ENCODE data around the gene FHOD3. TPM values are rescaled to one million over a fixed set of nuclear protein-coding genes. Genes with fewer than 3 reads are reported as not detected.

FHOD3 gene
- total and polyA plus RNA-seq, 11 donors: 109 to 532 (median 262) TPM

DNA sequence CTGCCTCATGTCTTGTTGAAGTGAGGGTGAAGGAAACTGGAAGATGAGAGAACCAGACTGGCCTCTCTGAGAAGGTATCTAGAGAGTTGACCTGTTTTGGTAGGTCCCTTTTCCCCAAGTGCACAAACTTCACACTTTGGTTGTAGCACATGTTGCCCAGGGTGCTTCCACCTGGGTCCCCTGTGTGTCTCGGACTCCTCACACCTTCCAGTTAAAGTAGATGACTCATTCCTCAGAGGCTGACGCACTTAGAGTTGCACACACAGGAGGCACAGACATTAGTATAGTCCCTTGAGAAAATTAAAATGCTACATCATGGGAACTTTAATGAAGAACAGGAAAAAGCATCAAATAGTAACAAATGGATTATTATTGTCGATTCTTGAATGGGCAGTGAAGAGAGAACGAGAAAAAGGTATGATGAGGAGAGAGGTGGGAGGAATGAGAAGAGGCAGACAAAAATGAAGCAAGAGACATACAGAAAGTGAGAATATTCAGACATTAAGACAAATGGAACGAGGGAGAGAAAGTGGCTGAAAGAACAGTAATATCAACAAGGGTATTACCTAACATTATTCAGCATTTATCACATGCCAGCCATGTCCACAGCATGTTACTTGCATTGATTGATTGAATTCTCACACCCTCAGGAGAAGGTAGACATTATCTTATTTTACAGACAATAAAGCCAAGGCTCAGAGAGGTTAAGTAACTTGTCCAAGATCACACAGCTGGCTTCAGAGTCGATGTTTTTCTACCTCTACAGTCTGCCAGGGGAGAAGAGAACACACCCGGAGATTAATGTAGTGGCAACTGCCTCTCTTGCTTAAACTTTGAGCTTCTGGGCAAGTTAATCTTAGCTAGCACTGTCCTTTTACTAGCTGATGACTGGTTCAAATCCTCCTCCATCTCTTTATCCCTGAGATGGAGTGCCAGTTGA is 68.6 kb downstream of the FHOD3 start:
- 70 to 80% (median 74%) methylated on average over 7 of the region's 7 CpGs for WGBS, 4 donors
- Histone ChIP-seq H3K4me1 (peaks cover 0 to 48% (median 17%) of the 10 kb centered on the region in 12 donors), H3K27me3 (peaks cover 0 to 2% (median 0%) of the 10 kb centered on the region in 9 donors), H3K36me3 (no peaks in the 10 kb centered on the region), H3K27ac (peak overlapping the region in 9 of 12 donors; percentile 45 to 87 (median 57)), H3K9me3 (no peaks in the 10 kb centered on the region), H3K4me3 (no peak overlapping the region)
- no peak for DNase-seq
- peak in 1 of 4 donors; percentile 56 for ATAC-seq
- no peak for TF ChIP-seq POLR2A (IDR thresholded peaks at IDR 0.05)
- TF ChIP-seq, protein P1, sequence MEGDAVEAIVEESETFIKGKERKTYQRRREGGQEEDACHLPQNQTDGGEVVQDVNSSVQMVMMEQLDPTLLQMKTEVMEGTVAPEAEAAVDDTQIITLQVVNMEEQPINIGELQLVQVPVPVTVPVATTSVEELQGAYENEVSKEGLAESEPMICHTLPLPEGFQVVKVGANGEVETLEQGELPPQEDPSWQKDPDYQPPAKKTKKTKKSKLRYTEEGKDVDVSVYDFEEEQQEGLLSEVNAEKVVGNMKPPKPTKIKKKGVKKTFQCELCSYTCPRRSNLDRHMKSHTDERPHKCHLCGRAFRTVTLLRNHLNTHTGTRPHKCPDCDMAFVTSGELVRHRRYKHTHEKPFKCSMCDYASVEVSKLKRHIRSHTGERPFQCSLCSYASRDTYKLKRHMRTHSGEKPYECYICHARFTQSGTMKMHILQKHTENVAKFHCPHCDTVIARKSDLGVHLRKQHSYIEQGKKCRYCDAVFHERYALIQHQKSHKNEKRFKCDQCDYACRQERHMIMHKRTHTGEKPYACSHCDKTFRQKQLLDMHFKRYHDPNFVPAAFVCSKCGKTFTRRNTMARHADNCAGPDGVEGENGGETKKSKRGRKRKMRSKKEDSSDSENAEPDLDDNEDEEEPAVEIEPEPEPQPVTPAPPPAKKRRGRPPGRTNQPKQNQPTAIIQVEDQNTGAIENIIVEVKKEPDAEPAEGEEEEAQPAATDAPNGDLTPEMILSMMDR (IDR thresholded peaks at IDR 0.05): no peak
- intact Hi-C loops (cut with DNase I): loop anchor here in 1 of 10 donors (5.0 kb wide), 1 partner anchor 69 kb away; the partner anchor contains the start of gene FHOD3

DNA sequence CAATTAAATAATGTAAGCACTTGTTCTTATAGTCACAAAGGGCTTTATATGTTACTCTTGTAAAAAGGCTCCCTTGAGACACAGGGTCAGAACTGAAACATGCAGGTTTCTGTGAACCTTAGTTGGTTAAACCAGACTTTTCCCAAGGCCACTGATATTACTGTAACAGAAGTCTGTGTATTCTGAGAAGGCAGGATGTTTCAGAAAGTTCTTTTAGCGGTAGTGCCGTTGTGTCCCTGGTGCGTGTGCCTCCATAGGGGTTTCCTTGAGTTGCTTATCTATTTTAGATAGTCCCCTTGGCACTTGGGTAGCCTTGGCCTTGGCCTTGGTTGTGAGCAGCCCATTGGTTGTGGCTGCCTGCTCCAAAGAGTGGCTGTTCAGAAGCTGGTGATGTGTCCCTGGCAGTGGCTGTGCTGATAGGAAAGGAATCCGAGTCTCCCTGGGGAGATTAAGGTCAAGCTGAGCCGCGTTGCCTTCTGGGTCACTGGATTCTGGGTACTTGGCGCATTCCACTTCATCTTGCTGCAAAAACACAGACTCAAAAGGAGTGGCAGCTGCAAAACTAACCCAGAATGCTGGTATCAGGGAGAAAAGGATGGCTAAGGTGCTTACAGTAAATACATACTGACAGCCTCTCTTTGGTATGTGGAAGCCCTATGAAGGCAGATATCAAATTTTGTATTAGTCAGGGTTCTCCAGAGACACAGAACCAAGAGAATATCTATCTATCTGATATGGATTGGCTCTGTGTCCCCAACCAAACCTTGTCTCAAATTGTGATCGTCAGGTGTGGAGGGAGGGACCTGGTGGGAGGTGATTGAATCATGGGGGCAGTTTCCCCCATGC is 69.7 kb downstream of the FHOD3 start:
- no peak for TF ChIP-seq POLR2A (IDR thresholded peaks at IDR 0.05)
- TF ChIP-seq, protein P1 (IDR thresholded peaks at IDR 0.05): no peak
- peaks cover 0 to 2% (median 0%) of the 10 kb centered on the region in 9 donors for H3K27me3 ChIP-seq
- no peak overlapping the region for H3K4me3 ChIP-seq
- intact Hi-C loops (cut with DNase I): loop anchor here in 1 of 10 donors (5.0 kb wide), 1 partner anchor 70 kb away; the partner anchor contains the start of gene FHOD3
- peak; percentile 96 to 97 (median 97) for ATAC-seq
- H3K27ac ChIP-seq: peak overlapping the region in 11 of 12 donors; percentile 25 to 87 (median 62)
- no peaks in the 10 kb centered on the region for H3K9me3 ChIP-seq
- peak; percentile 72 to 91 (median 75) for DNase-seq
- 16 to 28% (median 19%) methylated on average over 8 of the region's 8 CpGs for WGBS, 4 donors
- H3K36me3 ChIP-seq: no peaks in the 10 kb centered on the region
- H3K4me1 ChIP-seq: peaks cover 0 to 59% (median 17%) of the 10 kb centered on the region in 12 donors

- peaks cover 0 to 72% (median 24%) of the 10 kb centered on the region in 12 donors for H3K4me1 ChIP-seq
- intact Hi-C loops (cut with DNase I): loop anchor here in 1 of 10 donors (5.0 kb wide), 1 partner anchor 72 kb away; the partner anchor contains the start of gene FHOD3
- no peaks in the 10 kb centered on the region for H3K9me3 ChIP-seq
- no peak overlapping the region for H3K4me3 ChIP-seq
- H3K36me3 ChIP-seq: no peaks in the 10 kb centered on the region
- DNase-seq (no peak), ATAC-seq (no peak)
- H3K27ac ChIP-seq: peak overlapping the region in 6 of 12 donors; percentile 34 to 79 (median 45)
- TF ChIP-seq, protein P1 (IDR thresholded peaks at IDR 0.05): no peak
- no peak for TF ChIP-seq POLR2A (IDR thresholded peaks at IDR 0.05)
- whole genome bisulfite sequencing, 4 donors: 54 to 67% (median 60%) methylated on average over 3 of the region's 3 CpGs
- H3K27me3 ChIP-seq: peaks cover 0 to 2% (median 0%) of the 10 kb centered on the region in 9 donors
Measured at GRCh38 chr18:36368889-36369288, 71.4 kb downstream of the FHOD3 start.
